HepG2 (cell line): ENCODE results near the gene PMM2. TPM values are rescaled to one million over a fixed set of nuclear protein-coding genes. Genes with fewer than 3 reads are reported as not detected.
A peak's percentile ranks its signal among the peaks of the same experiment; 100 is the strongest.

Experiments used
- FOXJ3 ChIP-seq: sonication (generic); formaldehyde crosslinking; IDR thresholded peaks from 2 replicates; pipeline ENCODE4 v1.4.0; 2020; ENCODE audit warnings: missing genetic modification reagents, mild to moderate bottlenecking, borderline replicate concordance
- HDAC1 ChIP-seq: sonication (generic); formaldehyde crosslinking; IDR thresholded peaks from 2 replicates; pipeline ENCODE4 v1.5.1; 2020; ENCODE audit warnings: mild to moderate bottlenecking, missing genetic modification reagents
- HNF4G ChIP-seq, 2 experiments: sonication (generic) in 1 of 2; formaldehyde crosslinking in 1 of 2; IDR thresholded peaks; 2 replicates each; pipeline versions ENCODE4 v1.4.0 to v1.6.1; 2011 to 2020; ENCODE audit warnings: borderline replicate concordance in 2 of 2, low read depth in 2 of 2, mild to moderate bottlenecking in 2 of 2, low read length in 1 of 2, missing genetic modification reagents in 1 of 2, moderate library complexity in 1 of 2
- KDM6A ChIP-seq: IDR thresholded peaks from 2 replicates; pipeline ENCODE4 v1.6.1; 2016; ENCODE audit warnings: low read depth
- MTF1 ChIP-seq: sonication (generic); formaldehyde crosslinking; IDR thresholded peaks from 2 replicates; pipeline ENCODE4 v1.5.0; 2020; ENCODE audit warnings: missing genetic modification reagents
- ZBTB21 ChIP-seq: sonication (generic); formaldehyde crosslinking; IDR thresholded peaks from 2 replicates; pipeline ENCODE4 v1.4.0; 2020; ENCODE audit warnings: missing genetic modification reagents
- ZNF263 ChIP-seq: sonication (generic); formaldehyde crosslinking; IDR thresholded peaks from 2 replicates; pipeline ENCODE4 v1.4.0; 2020; ENCODE audit warnings: missing genetic modification reagents
- ZNF564 ChIP-seq: sonication (generic); formaldehyde crosslinking; IDR thresholded peaks from 2 replicates; pipeline ENCODE4 v1.8.1; 2023; ENCODE audit warnings: mild to moderate bottlenecking, missing genetic modification reagents
- ZNF607 ChIP-seq: sonication (generic); formaldehyde crosslinking; IDR thresholded peaks from 2 replicates; pipeline ENCODE4 v1.5.1; 2020; ENCODE audit warnings: missing genetic modification reagents, mild to moderate bottlenecking, borderline replicate concordance
- ZNF670 ChIP-seq: sonication (generic); formaldehyde crosslinking; IDR thresholded peaks from 2 replicates; pipeline ENCODE4 v1.8.0; 2022; ENCODE audit warnings: mild to moderate bottlenecking, missing genetic modification reagents, borderline replicate concordance
- polyA plus RNA-seq, 8 experiments: library from polyadenylated mRNA; depleted of rRNA in 3 of 8; stranded (reverse) in 7 of 8; unstranded in 1 of 8; fragments of >200 nt; fragmentation: Illumina TruSeq in 4 of 8; extraction: Trizol in 4 of 8; gene quantifications; 2 replicates each; pipeline versions ENCODE4 v1.2.1 to v1.2.3, GENCODE V29; 2011 to 2016; ENCODE audit warnings: low read depth in 4 of 8, missing spikeins in 1 of 8, mixed read lengths in 1 of 8; ENCODE audit not compliant: insufficient read depth in 1 of 8
- total RNA-seq, 5 experiments: library from RNA; depleted of rRNA; stranded (reverse); fragments of >200 nt; fragmentation: Illumina TruSeq; extraction: Trizol; gene quantifications; 2 replicates each; pipeline ENCODE4 v1.2.3, GENCODE V29; 2016; ENCODE audit warnings: low read depth in 1 of 5
- TF ChIP-seq, protein P1 (sequence below): sonication (generic); formaldehyde crosslinking; IDR thresholded peaks from 2 replicates; pipeline ENCODE4 v1.8.1; 2023; ENCODE audit warnings: missing genetic modification reagents, inconsistent platforms, borderline replicate concordance
- TF ChIP-seq, protein P2 (sequence below): sonication (generic); formaldehyde crosslinking; IDR thresholded peaks from 2 replicates; pipeline ENCODE4 v1.5.1; 2020; ENCODE audit warnings: missing genetic modification reagents, mild to moderate bottlenecking, borderline replicate concordance
- TF ChIP-seq, protein P3 (sequence below): sonication (generic); formaldehyde crosslinking; IDR thresholded peaks from 2 replicates; pipeline ENCODE4 v1.4.0; 2020; ENCODE audit warnings: mild to moderate bottlenecking, missing genetic modification reagents
- TF ChIP-seq, protein P4 (sequence below): sonication (generic); formaldehyde crosslinking; IDR thresholded peaks from 2 replicates; pipeline ENCODE4 v1.8.0; 2022; ENCODE audit warnings: missing genetic modification reagents, mild to moderate bottlenecking, moderate library complexity, borderline replicate concordance

Gene PMM2
- total and polyA plus RNA-seq, 2 of the 13 experiments (the other 11 are each of a cell fraction or from before 2014, with no cell fraction given), result 52.2 to 93.7 TPM

DNA sequence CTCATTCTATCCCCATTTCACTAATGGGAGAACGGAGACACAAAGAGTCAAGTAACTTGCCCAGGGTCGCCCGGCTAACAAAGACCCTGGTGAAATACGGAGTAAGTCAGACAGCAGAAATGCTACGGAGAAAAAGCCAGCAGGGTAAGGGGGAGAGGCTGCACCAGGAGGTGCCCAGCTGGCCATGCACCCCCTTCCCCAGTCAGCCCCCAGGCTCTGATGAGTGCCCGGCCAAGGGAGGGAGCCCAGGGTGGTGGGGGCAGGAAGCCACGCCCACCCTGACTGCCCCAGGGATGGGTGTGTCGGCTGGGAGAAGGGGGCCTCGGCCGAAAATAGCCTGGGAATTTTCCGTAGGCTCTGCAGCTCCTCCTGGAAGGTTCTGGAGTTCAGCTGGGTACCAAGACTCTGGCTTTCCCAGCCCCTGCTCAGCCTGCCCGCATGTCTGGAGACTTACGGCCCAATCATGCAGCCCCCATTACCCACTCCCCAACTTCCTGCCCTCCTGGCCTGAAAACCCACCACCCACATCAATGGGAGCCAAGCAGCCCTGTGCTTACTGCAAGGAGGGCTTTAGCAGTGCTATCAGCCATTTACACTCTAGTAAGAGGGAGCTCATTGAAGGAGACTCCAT is 67.0 kb downstream of the PMM2 start (continued):
- no peak for TF ChIP-seq ZNF607 (CRISPR knock-in tag)
- TF ChIP-seq, protein P1, sequence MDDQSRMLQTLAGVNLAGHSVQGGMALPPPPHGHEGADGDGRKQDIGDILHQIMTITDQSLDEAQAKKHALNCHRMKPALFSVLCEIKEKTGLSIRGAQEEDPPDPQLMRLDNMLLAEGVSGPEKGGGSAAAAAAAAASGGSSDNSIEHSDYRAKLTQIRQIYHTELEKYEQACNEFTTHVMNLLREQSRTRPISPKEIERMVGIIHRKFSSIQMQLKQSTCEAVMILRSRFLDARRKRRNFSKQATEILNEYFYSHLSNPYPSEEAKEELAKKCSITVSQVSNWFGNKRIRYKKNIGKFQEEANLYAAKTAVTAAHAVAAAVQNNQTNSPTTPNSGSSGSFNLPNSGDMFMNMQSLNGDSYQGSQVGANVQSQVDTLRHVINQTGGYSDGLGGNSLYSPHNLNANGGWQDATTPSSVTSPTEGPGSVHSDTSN, result no peak
- no peak for TF ChIP-seq FOXJ3
- TF ChIP-seq MTF1 (CRISPR knock-in tag), result peak; percentile 56; the same call in 1 of the 2 replicates
- TF ChIP-seq, protein P2, sequence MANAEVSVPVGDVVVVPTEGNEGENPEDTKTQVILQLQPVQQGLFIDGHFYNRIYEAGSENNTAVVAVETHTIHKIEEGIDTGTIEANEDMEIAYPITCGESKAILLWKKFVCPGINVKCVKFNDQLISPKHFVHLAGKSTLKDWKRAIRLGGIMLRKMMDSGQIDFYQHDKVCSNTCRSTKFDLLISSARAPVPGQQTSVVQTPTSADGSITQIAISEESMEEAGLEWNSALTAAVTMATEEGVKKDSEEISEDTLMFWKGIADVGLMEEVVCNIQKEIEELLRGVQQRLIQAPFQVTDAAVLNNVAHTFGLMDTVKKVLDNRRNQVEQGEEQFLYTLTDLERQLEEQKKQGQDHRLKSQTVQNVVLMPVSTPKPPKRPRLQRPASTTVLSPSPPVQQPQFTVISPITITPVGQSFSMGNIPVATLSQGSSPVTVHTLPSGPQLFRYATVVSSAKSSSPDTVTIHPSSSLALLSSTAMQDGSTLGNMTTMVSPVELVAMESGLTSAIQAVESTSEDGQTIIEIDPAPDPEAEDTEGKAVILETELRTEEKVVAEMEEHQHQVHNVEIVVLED (CRISPR knock-in tag), result no peak
- no peak for TF ChIP-seq KDM6A
- no peak for TF ChIP-seq ZNF263
- TF ChIP-seq ZBTB21 (CRISPR knock-in tag), result no peak
- TF ChIP-seq, protein P3, sequence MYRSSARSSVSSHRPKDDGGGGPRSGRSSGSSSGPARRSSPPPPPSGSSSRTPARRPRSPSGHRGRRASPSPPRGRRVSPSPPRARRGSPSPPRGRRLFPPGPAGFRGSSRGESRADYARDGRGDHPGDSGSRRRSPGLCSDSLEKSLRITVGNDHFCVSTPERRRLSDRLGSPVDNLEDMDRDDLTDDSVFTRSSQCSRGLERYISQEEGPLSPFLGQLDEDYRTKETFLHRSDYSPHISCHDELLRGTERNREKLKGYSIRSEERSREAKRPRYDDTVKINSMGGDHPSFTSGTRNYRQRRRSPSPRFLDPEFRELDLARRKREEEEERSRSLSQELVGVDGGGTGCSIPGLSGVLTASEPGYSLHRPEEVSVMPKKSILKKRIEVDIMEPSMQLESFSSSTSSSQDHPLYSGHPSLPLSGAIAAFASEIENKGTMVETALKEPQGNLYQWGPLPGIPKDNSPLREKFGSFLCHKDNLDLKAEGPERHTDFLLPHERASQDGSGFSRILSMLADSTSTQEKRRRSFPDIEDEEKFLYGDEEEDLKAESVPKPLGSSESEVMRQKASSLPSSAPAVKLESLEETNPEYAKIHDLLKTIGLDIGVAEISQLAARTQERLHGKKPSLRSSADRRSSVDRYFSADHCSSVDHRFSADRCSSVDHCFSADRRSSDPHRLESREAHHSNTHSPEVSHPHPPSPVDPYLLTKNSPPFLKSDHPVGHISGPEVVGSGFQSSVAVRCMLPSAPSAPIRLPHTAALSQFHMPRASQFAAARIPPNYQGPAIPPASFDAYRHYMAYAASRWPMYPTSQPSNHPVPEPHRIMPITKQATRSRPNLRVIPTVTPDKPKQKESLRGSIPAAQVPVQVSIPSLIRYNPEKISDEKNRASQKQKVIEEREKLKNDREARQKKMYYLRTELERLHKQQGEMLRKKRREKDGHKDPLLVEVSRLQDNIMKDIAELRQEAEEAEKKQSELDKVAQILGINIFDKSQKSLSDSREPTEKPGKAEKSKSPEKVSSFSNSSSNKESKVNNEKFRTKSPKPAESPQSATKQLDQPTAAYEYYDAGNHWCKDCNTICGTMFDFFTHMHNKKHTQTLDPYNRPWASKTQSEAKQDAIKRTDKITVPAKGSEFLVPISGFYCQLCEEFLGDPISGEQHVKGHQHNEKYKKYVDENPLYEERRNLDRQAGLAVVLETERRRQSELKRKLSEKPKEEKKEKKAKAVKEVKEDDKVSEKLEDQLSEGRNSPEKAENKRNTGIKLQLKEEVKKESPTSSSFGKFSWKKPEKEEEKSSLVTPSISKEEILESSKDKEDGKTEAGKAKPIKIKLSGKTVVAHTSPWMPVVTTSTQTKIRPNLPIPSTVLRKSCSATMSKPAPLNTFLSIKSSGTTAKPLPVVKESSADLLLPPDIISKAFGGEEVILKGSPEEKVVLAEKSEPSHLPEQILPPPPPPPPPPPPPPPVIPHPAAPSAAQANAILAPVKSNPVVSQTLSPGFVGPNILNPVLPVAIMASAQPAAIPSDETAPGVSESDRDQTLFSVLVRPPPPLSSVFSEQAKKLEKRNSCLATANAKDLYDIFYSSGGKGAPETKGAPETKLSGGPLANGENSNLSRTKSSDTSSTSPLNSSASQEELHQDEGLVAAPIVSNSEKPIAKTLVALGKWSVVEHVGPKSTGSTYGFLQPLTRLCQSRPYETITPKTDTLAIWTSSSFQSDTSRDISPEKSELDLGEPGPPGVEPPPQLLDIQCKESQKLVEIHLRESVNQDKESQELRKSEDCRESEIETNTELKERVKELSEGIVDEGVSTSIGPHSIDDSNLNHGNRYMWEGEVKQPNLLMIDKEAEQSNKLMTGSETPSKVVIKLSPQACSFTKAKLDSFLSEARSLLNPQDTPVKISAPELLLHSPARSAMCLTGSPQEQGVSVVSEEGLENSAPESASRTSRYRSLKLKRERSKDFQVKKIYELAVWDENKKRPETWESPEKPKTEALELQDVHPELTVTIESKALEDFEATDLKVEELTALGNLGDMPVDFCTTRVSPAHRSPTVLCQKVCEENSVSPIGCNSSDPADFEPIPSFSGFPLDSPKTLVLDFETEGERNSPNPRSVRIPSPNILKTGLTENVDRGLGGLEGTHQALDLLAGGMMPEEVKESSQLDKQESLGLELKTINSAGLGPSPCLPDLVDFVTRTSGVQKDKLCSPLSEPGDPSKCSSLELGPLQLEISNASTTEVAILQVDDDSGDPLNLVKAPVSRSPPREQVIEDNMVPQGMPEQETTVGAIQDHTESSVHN (CRISPR knock-in tag), result no peak
- TF ChIP-seq HNF4G (IDR thresholded peaks at IDR 0.05; ENCODE audit: borderline replicate concordance, low read depth, low read length), result no peak
- no peak for TF ChIP-seq HNF4G (CRISPR knock-in tag; IDR thresholded peaks at IDR 0.05; ENCODE audit: borderline replicate concordance, low read depth)
- no peak for TF ChIP-seq ZNF670
- TF ChIP-seq HDAC1 (CRISPR knock-in tag), result no peak
- TF ChIP-seq ZNF564 (CRISPR knock-in tag), result 0 out of 2 replicates have a peak, but pooled peaks have one; percentile 20
- TF ChIP-seq, protein P4, sequence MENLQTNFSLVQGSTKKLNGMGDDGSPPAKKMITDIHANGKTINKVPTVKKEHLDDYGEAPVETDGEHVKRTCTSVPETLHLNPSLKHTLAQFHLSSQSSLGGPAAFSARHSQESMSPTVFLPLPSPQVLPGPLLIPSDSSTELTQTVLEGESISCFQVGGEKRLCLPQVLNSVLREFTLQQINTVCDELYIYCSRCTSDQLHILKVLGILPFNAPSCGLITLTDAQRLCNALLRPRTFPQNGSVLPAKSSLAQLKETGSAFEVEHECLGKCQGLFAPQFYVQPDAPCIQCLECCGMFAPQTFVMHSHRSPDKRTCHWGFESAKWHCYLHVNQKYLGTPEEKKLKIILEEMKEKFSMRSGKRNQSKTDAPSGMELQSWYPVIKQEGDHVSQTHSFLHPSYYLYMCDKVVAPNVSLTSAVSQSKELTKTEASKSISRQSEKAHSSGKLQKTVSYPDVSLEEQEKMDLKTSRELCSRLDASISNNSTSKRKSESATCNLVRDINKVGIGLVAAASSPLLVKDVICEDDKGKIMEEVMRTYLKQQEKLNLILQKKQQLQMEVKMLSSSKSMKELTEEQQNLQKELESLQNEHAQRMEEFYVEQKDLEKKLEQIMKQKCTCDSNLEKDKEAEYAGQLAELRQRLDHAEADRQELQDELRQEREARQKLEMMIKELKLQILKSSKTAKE, result no peak
